H9 (cell line): ENCODE measurements around the gene IFI44. TPM values are rescaled to one million over a fixed set of nuclear protein-coding genes. Genes with fewer than 3 reads are reported as not detected.

Source experiments
- DNase-seq: peaks from one replicate; pipeline ENCODE4 v3.0.0-alpha.2; 2017
- H2AFZ ChIP-seq: one replicate; pipeline ENCODE4 v1.6.1; 2013; ENCODE audit warnings: mild to moderate bottlenecking, low read length, control low read depth, moderate library complexity
- H2AK5ac ChIP-seq: 2 replicates; pipeline ENCODE4 v1.6.1; 2013; ENCODE audit warnings: low read length, control low read depth, mixed read lengths; ENCODE audit not compliant: insufficient read length
- H2BK120ac ChIP-seq: one replicate; pipeline ENCODE4 v1.6.1; 2013; ENCODE audit warnings: low read depth, mild to moderate bottlenecking, low read length, control low read depth, inconsistent platforms; ENCODE audit not compliant: poor library complexity, severe bottlenecking
- H2BK12ac ChIP-seq: 2 replicates; pipeline ENCODE4 v1.6.1; 2013; ENCODE audit warnings: low read length, control low read depth, mixed read lengths, low read depth; ENCODE audit not compliant: insufficient read length
- H2BK15ac ChIP-seq: 2 replicates; pipeline ENCODE4 v1.6.1; 2013; ENCODE audit warnings: low read depth, low read length, control low read depth
- H2BK20ac ChIP-seq: one replicate; pipeline ENCODE4 v1.6.1; 2013; ENCODE audit warnings: low read depth, mild to moderate bottlenecking, low read length, control low read depth, inconsistent platforms; ENCODE audit not compliant: poor library complexity, severe bottlenecking
- H2BK5ac ChIP-seq: 2 replicates; pipeline ENCODE4 v1.6.1; 2013; ENCODE audit warnings: low read length, control low read depth, mixed read lengths; ENCODE audit not compliant: insufficient read length
- H3K14ac ChIP-seq: 2 replicates; pipeline ENCODE4 v1.6.1; 2013; ENCODE audit warnings: low read length, control low read depth; ENCODE audit not compliant: insufficient read depth
- H3K18ac ChIP-seq: 2 replicates; pipeline ENCODE4 v1.6.1; 2013; ENCODE audit warnings: low read depth, mild to moderate bottlenecking, mixed read lengths, low read length, control low read depth; ENCODE audit not compliant: insufficient read length
- H3K23ac ChIP-seq: 2 replicates; pipeline ENCODE4 v1.6.1; 2013; ENCODE audit warnings: low read length, control low read depth, mixed read lengths, low read depth; ENCODE audit not compliant: insufficient read length
- H3K23me2 ChIP-seq: 2 replicates; pipeline ENCODE4 v1.6.1; 2013; ENCODE audit warnings: low read depth, mild to moderate bottlenecking, mixed read lengths, low read length, control low read depth; ENCODE audit not compliant: insufficient read length, poor library complexity, severe bottlenecking
- H3K27ac ChIP-seq: 2 replicates; pipeline ENCODE4 v1.5.1; 2013; ENCODE audit warnings: low read length, control low read depth, mixed read lengths, low read depth; ENCODE audit not compliant: insufficient read length
- H3K27me3 ChIP-seq: 2 replicates; pipeline ENCODE4 v1.6.1; 2013; ENCODE audit warnings: low read length, control low read depth, inconsistent platforms; ENCODE audit not compliant: insufficient read depth
- H3K4ac ChIP-seq: 2 replicates; pipeline ENCODE4 v1.6.1; 2013; ENCODE audit warnings: low read depth, mild to moderate bottlenecking, control low read depth, inconsistent platforms, low read length, moderate library complexity
- H3K4me1 ChIP-seq: 2 replicates; pipeline ENCODE4 v1.6.1; 2013; ENCODE audit warnings: low read length, control low read depth, inconsistent platforms; ENCODE audit not compliant: insufficient read depth
- H3K4me2 ChIP-seq: 2 replicates; pipeline ENCODE4 v1.6.1; 2013; ENCODE audit warnings: low read length, control low read depth, mixed read lengths; ENCODE audit not compliant: insufficient read length, insufficient read depth
- H3K56ac ChIP-seq: 2 replicates; pipeline ENCODE4 v1.6.1; 2013; ENCODE audit warnings: low read depth, mild to moderate bottlenecking, mixed read lengths, low read length, control low read depth; ENCODE audit not compliant: insufficient read length
- H3K79me1 ChIP-seq: 2 replicates; pipeline ENCODE4 v1.6.1; 2013; ENCODE audit warnings: low read depth, mild to moderate bottlenecking, moderate library complexity, low read length, control low read depth, inconsistent platforms; ENCODE audit not compliant: insufficient read depth, poor library complexity, severe bottlenecking
- H3K79me2 ChIP-seq: 2 replicates; pipeline ENCODE4 v1.6.1; 2013; ENCODE audit warnings: low read length, control low read depth, inconsistent platforms; ENCODE audit not compliant: insufficient read depth
- H3K9ac ChIP-seq: 2 replicates; pipeline ENCODE4 v1.6.1; 2013; ENCODE audit warnings: low read length, control low read depth, mixed read lengths; ENCODE audit not compliant: insufficient read length; ENCODE audit errors: extremely low read depth
- H3K9me3 ChIP-seq: one replicate; pipeline ENCODE4 v1.6.1; 2013; ENCODE audit warnings: low read depth, low read length, inconsistent platforms; ENCODE audit not compliant: control insufficient read depth
- H3T11ph ChIP-seq: one replicate; pipeline ENCODE4 v1.6.1; 2013; ENCODE audit warnings: mild to moderate bottlenecking, low read length, control low read depth, inconsistent platforms
- H4K20me1 ChIP-seq: one replicate; pipeline ENCODE4 v1.6.1; 2013; ENCODE audit not compliant: control insufficient read depth, insufficient read length, insufficient read depth
- H4K5ac ChIP-seq: 2 replicates; pipeline ENCODE4 v1.6.1; 2013; ENCODE audit warnings: low read depth, mild to moderate bottlenecking, mixed read lengths, low read length, control low read depth; ENCODE audit not compliant: insufficient read length
- H4K8ac ChIP-seq: replicated peaks from 2 replicates; pipeline ENCODE4 v1.6.1; 2013; ENCODE audit warnings: low read length, control low read depth, mixed read lengths, low read depth; ENCODE audit not compliant: insufficient read length
- H4K91ac ChIP-seq: 2 replicates; pipeline ENCODE4 v1.6.1; 2013; ENCODE audit warnings: low read depth, mild to moderate bottlenecking, moderate library complexity, mixed read lengths, low read length, control low read depth; ENCODE audit not compliant: insufficient read length
- H3K27ac Mint-ChIP-seq, 3 experiments: 2 replicates in 2 of 3; 3 replicates in 1 of 3; pipeline ENCODE4 v1.8.0; 2020 to 2021; ENCODE audit warnings: mixed read lengths in 3 of 3, mild to moderate bottlenecking in 1 of 3, moderate library complexity in 1 of 3
- H3K27me3 Mint-ChIP-seq: 2 replicates; pipeline ENCODE4 v1.8.0; 2021; ENCODE audit warnings: low read depth, mild to moderate bottlenecking, moderate library complexity, mixed read lengths
- H3K36me3 Mint-ChIP-seq, 3 experiments: 2 replicates in 2 of 3; 3 replicates in 1 of 3; pipeline ENCODE4 v1.8.0; 2020 to 2021; ENCODE audit warnings: low read depth in 3 of 3, mixed read lengths in 3 of 3; ENCODE audit not compliant: insufficient read depth in 1 of 3
- H3K4me1 Mint-ChIP-seq, 2 experiments: 2 replicates each; pipeline ENCODE4 v1.8.0; 2020; ENCODE audit warnings: mixed read lengths in 2 of 2
- H3K4me3 Mint-ChIP-seq, 2 experiments: 2 replicates in 1 of 2; 3 replicates in 1 of 2; pipeline ENCODE4 v1.8.0; 2020 to 2021; ENCODE audit warnings: mild to moderate bottlenecking in 2 of 2, mixed read lengths in 2 of 2, moderate library complexity in 1 of 2
- H3K9me3 Mint-ChIP-seq, 2 experiments: 2 replicates in 1 of 2; 3 replicates in 1 of 2; pipeline ENCODE4 v1.8.0; 2020; ENCODE audit warnings: mild to moderate bottlenecking in 2 of 2, mixed read lengths in 2 of 2, moderate library complexity in 1 of 2
- WGBS: extraction: QIAGEN DNeasy Blood & Tissue Kit; methylation state at CpG from one replicate; pipeline ENCODE4 v1.1.7; 2013; ENCODE audit warnings: missing lambda C conversion rate, low lambda C conversion rate, mixed read lengths; ENCODE audit not compliant: insufficient read length; ENCODE audit errors: extremely low coverage; 5-methylcytosine and 5-hydroxymethylcytosine counted together
- total RNA-seq: library from RNA; stranded (reverse); gene quantifications from 2 replicates; pipeline ENCODE4 v1.2.1, GENCODE V29; 2021
- TF ChIP-seq, protein P1 (sequence below): fragments of 200-600 bp; sonication (generic); conservative IDR thresholded peaks from 3 replicates; pipeline ENCODE4 v1.8.0; 2021; ENCODE audit warnings: antibody characterized with exemption, mild to moderate bottlenecking

The IFI44 gene
- total RNA-seq, 1 experiment from 2014 or later = not detected

DNA sequence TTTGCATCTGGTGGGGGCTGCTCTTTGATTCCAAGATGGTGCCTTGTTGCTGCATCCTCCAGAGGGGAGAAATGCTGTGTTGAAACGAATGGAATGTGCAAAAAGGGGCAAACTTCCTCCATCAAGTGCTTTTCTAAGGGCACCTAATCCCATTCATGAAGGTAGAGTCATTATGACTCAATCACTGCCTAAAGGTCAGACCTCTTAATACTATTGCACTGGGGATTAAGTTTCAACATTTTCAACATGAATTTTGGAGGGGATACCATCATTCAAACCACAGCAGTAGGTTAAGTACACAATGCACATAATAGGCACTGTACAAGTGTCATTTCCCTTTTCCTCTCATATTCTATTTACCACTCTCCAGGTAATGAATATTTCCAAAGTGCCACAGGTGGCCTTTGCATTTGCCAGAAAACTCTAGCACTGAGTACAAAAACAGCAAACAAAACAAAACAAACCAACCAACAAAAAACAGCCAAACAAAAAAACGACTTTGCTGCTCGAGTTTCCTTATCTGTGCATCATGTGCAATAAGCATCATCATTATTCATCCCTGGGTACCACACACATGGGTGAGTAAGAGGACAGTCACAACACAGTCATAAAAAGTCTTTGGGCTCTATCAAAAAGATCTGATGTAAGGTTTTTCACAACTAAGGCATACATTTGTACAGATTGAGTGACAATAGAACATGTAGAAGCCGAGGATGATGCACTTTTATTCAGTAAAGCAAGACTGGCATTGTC, 42.5 kb downstream of the IFI44 start:
- H3K56ac ChIP-seq = no peak overlapping the region
- no peak overlapping the region for H3T11ph ChIP-seq
- H2BK12ac ChIP-seq = no peak overlapping the region
- H4K91ac ChIP-seq = no peak overlapping the region
- no peak overlapping the region for H4K5ac ChIP-seq
- H3K4me2 ChIP-seq = no peak overlapping the region
- peaks cover 4 to 10% of the 10 kb centered on the region in 2 experiments; a peak in 3 of 5 replicates for H3K9me3 Mint-ChIP-seq
- no peak overlapping the region for H2BK15ac ChIP-seq
- H3K9ac ChIP-seq = no peak overlapping the region
- H3K36me3 Mint-ChIP-seq = peaks cover 0 to 11% (median 3%) of the 10 kb centered on the region in 3 experiments; a peak in 3 of 7 replicates
- H4K20me1 ChIP-seq = no peaks in the 10 kb centered on the region
- no peak overlapping the region for H2AK5ac ChIP-seq
- no peak overlapping the region for H2AFZ ChIP-seq
- no peaks in the 10 kb centered on the region for H3K23me2 ChIP-seq
- H2BK20ac ChIP-seq = no peak overlapping the region
- no peak overlapping the region for H2BK120ac ChIP-seq
- no peaks in the 10 kb centered on the region for H3K4me1 Mint-ChIP-seq
- no peak overlapping the region for H3K4me3 Mint-ChIP-seq
- DNase-seq = no peak
- H3K18ac ChIP-seq = no peak overlapping the region
- H3K9me3 ChIP-seq = no peaks in the 10 kb centered on the region
- no peaks in the 10 kb centered on the region for H3K27me3 Mint-ChIP-seq
- no peak overlapping the region for H2BK5ac ChIP-seq
- no peak overlapping the region for H4K8ac ChIP-seq
- H3K79me1 ChIP-seq = no peaks in the 10 kb centered on the region
- H3K27me3 ChIP-seq = no peaks in the 10 kb centered on the region; the same call in 1 of the 2 replicates
- no peak overlapping the region for H3K4ac ChIP-seq
- no peak overlapping the region for H3K27ac Mint-ChIP-seq
- no CpG with 5 or more reads among the region's 4 CpGs for WGBS
- TF ChIP-seq, protein P1, sequence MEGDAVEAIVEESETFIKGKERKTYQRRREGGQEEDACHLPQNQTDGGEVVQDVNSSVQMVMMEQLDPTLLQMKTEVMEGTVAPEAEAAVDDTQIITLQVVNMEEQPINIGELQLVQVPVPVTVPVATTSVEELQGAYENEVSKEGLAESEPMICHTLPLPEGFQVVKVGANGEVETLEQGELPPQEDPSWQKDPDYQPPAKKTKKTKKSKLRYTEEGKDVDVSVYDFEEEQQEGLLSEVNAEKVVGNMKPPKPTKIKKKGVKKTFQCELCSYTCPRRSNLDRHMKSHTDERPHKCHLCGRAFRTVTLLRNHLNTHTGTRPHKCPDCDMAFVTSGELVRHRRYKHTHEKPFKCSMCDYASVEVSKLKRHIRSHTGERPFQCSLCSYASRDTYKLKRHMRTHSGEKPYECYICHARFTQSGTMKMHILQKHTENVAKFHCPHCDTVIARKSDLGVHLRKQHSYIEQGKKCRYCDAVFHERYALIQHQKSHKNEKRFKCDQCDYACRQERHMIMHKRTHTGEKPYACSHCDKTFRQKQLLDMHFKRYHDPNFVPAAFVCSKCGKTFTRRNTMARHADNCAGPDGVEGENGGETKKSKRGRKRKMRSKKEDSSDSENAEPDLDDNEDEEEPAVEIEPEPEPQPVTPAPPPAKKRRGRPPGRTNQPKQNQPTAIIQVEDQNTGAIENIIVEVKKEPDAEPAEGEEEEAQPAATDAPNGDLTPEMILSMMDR = no peak
- H3K79me2 ChIP-seq = no peaks in the 10 kb centered on the region
- no peaks in the 10 kb centered on the region for H3K4me1 ChIP-seq
- H3K14ac ChIP-seq = no peak overlapping the region
- H3K23ac ChIP-seq = no peak overlapping the region
- no peak overlapping the region for H3K27ac ChIP-seq
